HEK293 (cell line): Measurements from ENCODE around the gene DLX3.

ENCODE experiments used
- GLI4 ChIP-seq: fragments of 450-650 bp; formaldehyde crosslinking; IDR thresholded peaks from 2 replicates; pipeline ENCODE4 v1.5.1; 2016; ENCODE audit warnings: missing biosample characterization, missing genetic modification characterization
- PRDM1 ChIP-seq: fragments of 450-650 bp; formaldehyde crosslinking; IDR thresholded peaks from 2 replicates; pipeline ENCODE4; 2016; ENCODE audit warnings: missing biosample characterization, missing genetic modification characterization
- TCF7L2 ChIP-seq: IDR thresholded peaks from 2 replicates; pipeline ENCODE4 v1.6.1; 2011; ENCODE audit warnings: low read depth, mild to moderate bottlenecking, inconsistent platforms, low read length, moderate library complexity, borderline replicate concordance
- YY1 ChIP-seq: fragments of 450-650 bp; formaldehyde crosslinking; IDR thresholded peaks from 2 replicates; pipeline ENCODE4 v1.5.1; 2018; ENCODE audit warnings: missing biosample characterization, missing genetic modification characterization
- ZFP37 ChIP-seq: fragments of 450-650 bp; formaldehyde crosslinking; IDR thresholded peaks from 2 replicates; pipeline ENCODE4 v1.5.1; 2016; ENCODE audit warnings: missing biosample characterization, missing genetic modification characterization
- ZNF23 ChIP-seq: fragments of 450-650 bp; formaldehyde crosslinking; IDR thresholded peaks from 2 replicates; pipeline ENCODE4 v1.5.1; 2016; ENCODE audit warnings: missing biosample characterization, missing genetic modification characterization, borderline replicate concordance
- ZNF324 ChIP-seq: fragments of 450-650 bp; formaldehyde crosslinking; IDR thresholded peaks from 2 replicates; pipeline ENCODE4 v1.5.1; 2016; ENCODE audit warnings: missing biosample characterization, missing genetic modification characterization
- ZNF416 ChIP-seq: fragments of 450-650 bp; formaldehyde crosslinking; IDR thresholded peaks from 2 replicates; pipeline ENCODE4 v1.5.1; 2016; ENCODE audit warnings: missing biosample characterization, missing genetic modification characterization
- ZNF830 ChIP-seq: fragments of 450-650 bp; IDR thresholded peaks from 2 replicates; pipeline ENCODE4 v1.5.0; 2018; ENCODE audit warnings: missing biosample characterization, missing genetic modification characterization, low read depth, mild to moderate bottlenecking, moderate library complexity
- TF ChIP-seq, protein P1 (sequence below): fragments of 450-650 bp; formaldehyde crosslinking; IDR thresholded peaks from 2 replicates; pipeline ENCODE4 v1.5.1; 2016; ENCODE audit warnings: missing biosample characterization, missing genetic modification characterization
- TF ChIP-seq, protein P2 (sequence below): fragments of 450-650 bp; formaldehyde crosslinking; IDR thresholded peaks from 2 replicates; pipeline ENCODE4 v1.5.1; 2017; ENCODE audit warnings: missing biosample characterization, missing genetic modification characterization

DNA sequence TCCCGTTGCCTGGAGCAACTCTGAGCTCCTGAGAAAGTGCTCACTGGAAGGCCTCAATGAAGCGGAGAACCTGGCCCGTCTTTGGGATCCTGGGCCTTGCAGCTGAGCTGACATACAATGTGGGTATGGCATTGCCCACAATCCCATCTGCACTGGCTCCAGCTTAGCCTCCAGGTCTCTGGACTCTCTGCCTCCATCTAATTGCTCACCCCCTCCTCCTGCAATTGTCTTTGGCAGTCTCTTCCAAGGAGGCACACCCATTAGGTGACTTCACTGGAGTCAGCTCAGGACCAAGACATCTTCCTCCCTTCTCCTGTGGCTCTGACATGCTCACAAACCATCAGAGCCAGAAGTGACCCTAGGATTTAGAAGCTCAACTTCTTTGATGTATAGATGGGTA is 24.5 kb downstream of the DLX3 start:
- TF ChIP-seq ZNF23 (tag by site-specific recombination), result no peak
- no peak for TF ChIP-seq PRDM1 (tag by site-specific recombination)
- no peak for TF ChIP-seq ZFP37 (tag by site-specific recombination)
- TF ChIP-seq YY1 (tag by site-specific recombination), result no peak
- TF ChIP-seq, protein P1, sequence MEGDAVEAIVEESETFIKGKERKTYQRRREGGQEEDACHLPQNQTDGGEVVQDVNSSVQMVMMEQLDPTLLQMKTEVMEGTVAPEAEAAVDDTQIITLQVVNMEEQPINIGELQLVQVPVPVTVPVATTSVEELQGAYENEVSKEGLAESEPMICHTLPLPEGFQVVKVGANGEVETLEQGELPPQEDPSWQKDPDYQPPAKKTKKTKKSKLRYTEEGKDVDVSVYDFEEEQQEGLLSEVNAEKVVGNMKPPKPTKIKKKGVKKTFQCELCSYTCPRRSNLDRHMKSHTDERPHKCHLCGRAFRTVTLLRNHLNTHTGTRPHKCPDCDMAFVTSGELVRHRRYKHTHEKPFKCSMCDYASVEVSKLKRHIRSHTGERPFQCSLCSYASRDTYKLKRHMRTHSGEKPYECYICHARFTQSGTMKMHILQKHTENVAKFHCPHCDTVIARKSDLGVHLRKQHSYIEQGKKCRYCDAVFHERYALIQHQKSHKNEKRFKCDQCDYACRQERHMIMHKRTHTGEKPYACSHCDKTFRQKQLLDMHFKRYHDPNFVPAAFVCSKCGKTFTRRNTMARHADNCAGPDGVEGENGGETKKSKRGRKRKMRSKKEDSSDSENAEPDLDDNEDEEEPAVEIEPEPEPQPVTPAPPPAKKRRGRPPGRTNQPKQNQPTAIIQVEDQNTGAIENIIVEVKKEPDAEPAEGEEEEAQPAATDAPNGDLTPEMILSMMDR (tag by site-specific recombination), result no peak
- TF ChIP-seq ZNF830 (tag by site-specific recombination), result no peak
- TF ChIP-seq, protein P2, sequence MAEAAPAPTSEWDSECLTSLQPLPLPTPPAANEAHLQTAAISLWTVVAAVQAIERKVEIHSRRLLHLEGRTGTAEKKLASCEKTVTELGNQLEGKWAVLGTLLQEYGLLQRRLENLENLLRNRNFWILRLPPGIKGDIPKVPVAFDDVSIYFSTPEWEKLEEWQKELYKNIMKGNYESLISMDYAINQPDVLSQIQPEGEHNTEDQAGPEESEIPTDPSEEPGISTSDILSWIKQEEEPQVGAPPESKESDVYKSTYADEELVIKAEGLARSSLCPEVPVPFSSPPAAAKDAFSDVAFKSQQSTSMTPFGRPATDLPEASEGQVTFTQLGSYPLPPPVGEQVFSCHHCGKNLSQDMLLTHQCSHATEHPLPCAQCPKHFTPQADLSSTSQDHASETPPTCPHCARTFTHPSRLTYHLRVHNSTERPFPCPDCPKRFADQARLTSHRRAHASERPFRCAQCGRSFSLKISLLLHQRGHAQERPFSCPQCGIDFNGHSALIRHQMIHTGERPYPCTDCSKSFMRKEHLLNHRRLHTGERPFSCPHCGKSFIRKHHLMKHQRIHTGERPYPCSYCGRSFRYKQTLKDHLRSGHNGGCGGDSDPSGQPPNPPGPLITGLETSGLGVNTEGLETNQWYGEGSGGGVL (tag by site-specific recombination), result no peak
- no peak for TF ChIP-seq ZNF324 (tag by site-specific recombination)
- TF ChIP-seq TCF7L2, result no peak
- TF ChIP-seq ZNF416, result no peak
- TF ChIP-seq GLI4, result no peak
